Measurements from ENCODE around the gene U2SURP.
"Not testable (repeated sequence)": the region's sequence is repeated elsewhere in the genome, so short reads cannot be mapped to it uniquely, and the experiment has no call there.

Gene U2SURP

GRCh38 chr3:143010024-143010423 is 8.7 kb downstream of the U2SURP start:
- no peak for TF ChIP-seq CTCF (IDR thresholded peaks at IDR 0.05; ENCODE audit: low read depth, low read length)
- peak in 1 of 2 donors; percentile 41 for DNase-seq (ENCODE audit: low read depth in 2 of 2)
- H3K4me3 ChIP-seq (replicated peaks in 1 of 2; ENCODE audit: low read depth in 2 of 2, low read length in 2 of 2) = no peak overlapping the region

- H3K4me3 ChIP-seq (replicated peaks in 1 of 2; ENCODE audit: low read depth in 2 of 2, low read length in 2 of 2) = no peak overlapping the region
- no peak for DNase-seq (ENCODE audit: low read depth in 2 of 2)
- TF ChIP-seq CTCF (IDR thresholded peaks at IDR 0.05; ENCODE audit: low read depth, low read length) = no peak
Observed at GRCh38 chr3:143011705-143012104, 10.3 kb downstream of the U2SURP start.

GRCh38 chr3:143014921-143015320 is 13.6 kb downstream of the U2SURP start:
- H3K4me3 ChIP-seq (replicated peaks in 1 of 2; ENCODE audit: low read depth in 2 of 2, low read length in 2 of 2) = no peak overlapping the region

GRCh38 chr3:143016321-143016972 is 15.1 kb downstream of the U2SURP start:
- DNase-seq (ENCODE audit: low read depth in 2 of 2) = no peak
- peak; percentile 25 for TF ChIP-seq CTCF (IDR thresholded peaks at IDR 0.05; ENCODE audit: low read depth, low read length)

More at GRCh38 chr3:143014921-143015320, 13.6 kb downstream of the U2SURP start:
- no peak for TF ChIP-seq CTCF (IDR thresholded peaks at IDR 0.05; ENCODE audit: low read depth, low read length)
- no peak for DNase-seq (ENCODE audit: low read depth in 2 of 2)

GRCh38 chr3:143024351-143024960 is 23.1 kb downstream of the U2SURP start:
- DNase-seq (ENCODE audit: low read depth in 2 of 2) = no peak
- no peak overlapping the region for H3K4me3 ChIP-seq (replicated peaks in 1 of 2; ENCODE audit: low read depth in 2 of 2, low read length in 2 of 2)
- no peak for TF ChIP-seq CTCF (IDR thresholded peaks at IDR 0.05; ENCODE audit: low read depth, low read length)

More at GRCh38 chr3:143016321-143016972, 15.1 kb downstream of the U2SURP start:
- no peak overlapping the region for H3K4me3 ChIP-seq (replicated peaks in 1 of 2; ENCODE audit: low read depth in 2 of 2, low read length in 2 of 2)

GRCh38 chr3:143031327-143031726 is 30.0 kb downstream of the U2SURP start:
- no peak for TF ChIP-seq CTCF (IDR thresholded peaks at IDR 0.05; ENCODE audit: low read depth, low read length)
- no peak overlapping the region for H3K4me3 ChIP-seq (replicated peaks in 1 of 2; ENCODE audit: low read depth in 2 of 2, low read length in 2 of 2)
- DNase-seq (ENCODE audit: low read depth in 2 of 2) = no peak

- peak in 1 of 2 donors; percentile 2 for DNase-seq (ENCODE audit: low read depth in 2 of 2)
- H3K4me3 ChIP-seq (replicated peaks in 1 of 2; ENCODE audit: low read depth in 2 of 2, low read length in 2 of 2) = not testable (repeated sequence)
Observed at GRCh38 chr3:143031796-143032387, 30.5 kb downstream of the U2SURP start.
